DOHH2 (cell line): Measurements from ENCODE around the gene EXOC3.

Experiments used
- H3F3A ChIP-seq: fragments of 200-600 bp; sonication (generic), shearing (Covaris generic); 2 replicates; pipeline ENCODE4 v1.6.0; 2016; ENCODE audit warnings: antibody characterized with exemption, mild to moderate bottlenecking; ENCODE audit not compliant: control insufficient read depth, insufficient read depth
- H3K27ac ChIP-seq: fragments of 200-600 bp; sonication (generic); 2 replicates; pipeline ENCODE4 v1.5.1; 2014; ENCODE audit warnings: low read depth, mild to moderate bottlenecking, low read length, moderate library complexity
- H3K27me3 ChIP-seq: fragments of 200-600 bp; sonication (generic); 2 replicates; pipeline ENCODE4 v1.6.1; 2014; ENCODE audit warnings: mild to moderate bottlenecking, low read length, mixed read lengths; ENCODE audit not compliant: control insufficient read depth
- H3K36me3 ChIP-seq: fragments of 200-600 bp; sonication (generic); 2 replicates; pipeline ENCODE4 v1.6.1; 2014; ENCODE audit warnings: mild to moderate bottlenecking, low read length, moderate library complexity, mixed read lengths; ENCODE audit not compliant: control insufficient read depth
- H3K4me1 ChIP-seq: fragments of 200-600 bp; sonication (generic); 2 replicates; pipeline ENCODE4 v1.6.1; 2014; ENCODE audit warnings: mild to moderate bottlenecking, low read length, mixed read lengths; ENCODE audit not compliant: control insufficient read depth
- H3K4me2 ChIP-seq: fragments of 200-600 bp; sonication (generic); 2 replicates; pipeline ENCODE4 v1.6.0; 2014; ENCODE audit warnings: mild to moderate bottlenecking, low read length, moderate library complexity
- H3K4me3 ChIP-seq: fragments of 200-600 bp; sonication (generic); 2 replicates; pipeline ENCODE4 v1.5.1; 2014; ENCODE audit warnings: mild to moderate bottlenecking, low read length, mixed read lengths
- H3K79me2 ChIP-seq: fragments of 200-600 bp; sonication (generic); 2 replicates; pipeline ENCODE4 v1.6.1; 2014; ENCODE audit warnings: mild to moderate bottlenecking, low read length, mixed read lengths; ENCODE audit not compliant: control insufficient read depth
- H3K9me2 ChIP-seq: fragments of 200-600 bp; sonication (generic); replicated peaks from 2 replicates; pipeline ENCODE4 v1.6.1; 2014; ENCODE audit warnings: mild to moderate bottlenecking, low read length, mixed read lengths; ENCODE audit not compliant: control insufficient read depth
- H3K9me3 ChIP-seq: fragments of 200-600 bp; sonication (generic); 2 replicates; pipeline ENCODE4 v1.6.1; 2014; ENCODE audit warnings: antibody characterized with exemption, low read length, mixed read lengths; ENCODE audit not compliant: control insufficient read depth, insufficient read depth
- H4K20me1 ChIP-seq: fragments of 200-600 bp; sonication (generic); 2 replicates; pipeline ENCODE4 v1.6.0; 2014; ENCODE audit warnings: low read depth, mild to moderate bottlenecking, antibody characterized with exemption, low read length, moderate library complexity; ENCODE audit not compliant: control insufficient read depth, insufficient read depth
- CTCF ChIP-seq: fragments of 200-600 bp; sonication (generic); IDR thresholded peaks from one replicate; pipeline ENCODE4 v1.5.1; 2014; ENCODE audit warnings: antibody characterized with exemption, mild to moderate bottlenecking, low read depth, low read length; ENCODE audit not compliant: poor library complexity, severe bottlenecking
- EZH2phosphoT487 ChIP-seq: fragments of 200-600 bp; sonication (generic); IDR thresholded peaks from 2 replicates; pipeline ENCODE4 v1.6.1; 2017; ENCODE audit warnings: borderline replicate concordance, mild to moderate bottlenecking, antibody characterized with exemption, low read length, moderate library complexity, mixed read lengths

Gene EXOC3

GRCh38 chr5:491856-492155 lies 48.8 kb downstream of the EXOC3 start:
- H4K20me1 ChIP-seq = no peaks in the 10 kb centered on the region
- H3K4me2 ChIP-seq = no peak overlapping the region
- H3K9me3 ChIP-seq = no peaks in the 10 kb centered on the region
- H3K4me1 ChIP-seq = peaks cover 6% of the 10 kb centered on the region
- no peaks in the 10 kb centered on the region for H3K27me3 ChIP-seq
- H3K9me2 ChIP-seq = no peaks in the 10 kb centered on the region
- no peak overlapping the region for H3K27ac ChIP-seq
- H3K4me3 ChIP-seq = no peak overlapping the region
- no peaks in the 10 kb centered on the region for H3F3A ChIP-seq
- no peaks in the 10 kb centered on the region for H3K79me2 ChIP-seq
- H3K36me3 ChIP-seq = no peaks in the 10 kb centered on the region
- TF ChIP-seq CTCF = no peak
- no peak for TF ChIP-seq EZH2phosphoT487

DNA sequence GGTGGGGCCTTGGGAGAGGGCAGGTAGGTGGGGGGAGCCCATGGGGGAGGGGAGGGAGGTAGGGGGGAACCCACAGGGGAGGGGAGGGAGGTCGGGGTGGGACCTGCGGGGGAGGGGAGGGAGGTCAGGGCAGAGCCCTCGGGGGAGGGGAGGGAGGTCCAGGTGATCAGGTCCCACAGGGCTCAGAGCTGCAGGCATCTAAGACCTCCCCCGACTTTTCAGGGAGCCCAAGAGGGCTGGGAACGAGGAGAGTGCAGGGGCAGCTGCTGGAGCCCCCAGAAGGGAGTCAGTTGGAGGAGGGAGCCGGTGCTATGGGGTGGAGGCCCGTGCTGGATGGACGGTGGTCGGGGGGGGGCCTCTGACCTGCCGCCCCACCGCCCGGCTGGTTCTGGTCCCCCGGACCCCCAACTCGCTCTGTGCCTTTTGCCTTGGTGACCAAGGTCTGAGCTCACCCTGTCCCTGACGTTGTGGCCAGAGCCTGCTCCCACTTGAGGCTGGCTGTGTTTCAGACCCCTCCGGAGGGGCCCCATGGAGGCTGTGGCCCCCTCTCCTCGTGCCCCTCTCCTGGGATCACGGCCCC lies 49.4 kb downstream of the EXOC3 start:
- peaks cover 6% of the 10 kb centered on the region for H3K4me1 ChIP-seq
- H3K79me2 ChIP-seq = no peaks in the 10 kb centered on the region
- no peak for TF ChIP-seq CTCF
- no peak for TF ChIP-seq EZH2phosphoT487
- H3K9me2 ChIP-seq = no peaks in the 10 kb centered on the region
- no peak overlapping the region for H3K4me3 ChIP-seq
- H3F3A ChIP-seq = no peaks in the 10 kb centered on the region
- no peaks in the 10 kb centered on the region for H3K9me3 ChIP-seq
- H3K27me3 ChIP-seq = no peaks in the 10 kb centered on the region
- no peaks in the 10 kb centered on the region for H3K36me3 ChIP-seq
- H3K4me2 ChIP-seq = no peak overlapping the region
- no peaks in the 10 kb centered on the region for H4K20me1 ChIP-seq
- no peak overlapping the region for H3K27ac ChIP-seq

- H4K20me1 ChIP-seq = no peaks in the 10 kb centered on the region
- no peak overlapping the region for H3K4me3 ChIP-seq
- no peak overlapping the region for H3K27ac ChIP-seq
- H3F3A ChIP-seq = no peaks in the 10 kb centered on the region
- no peak for TF ChIP-seq CTCF
- TF ChIP-seq EZH2phosphoT487 = no peak
- H3K9me2 ChIP-seq = no peaks in the 10 kb centered on the region
- no peaks in the 10 kb centered on the region for H3K9me3 ChIP-seq
- H3K27me3 ChIP-seq = no peaks in the 10 kb centered on the region
- H3K4me1 ChIP-seq = peaks cover 6% of the 10 kb centered on the region
- H3K79me2 ChIP-seq = no peaks in the 10 kb centered on the region
- no peaks in the 10 kb centered on the region for H3K36me3 ChIP-seq
- H3K4me2 ChIP-seq = no peak overlapping the region
These were observed 50.2 kb downstream of the EXOC3 start for GRCh38 chr5:493119-493701.

GRCh38 chr5:493758-494157 lies 50.8 kb downstream of the EXOC3 start:
- no peaks in the 10 kb centered on the region for H3K27me3 ChIP-seq
- no peaks in the 10 kb centered on the region for H3K9me3 ChIP-seq
- H3K27ac ChIP-seq = no peak overlapping the region
- H3F3A ChIP-seq = no peaks in the 10 kb centered on the region
- H4K20me1 ChIP-seq = no peaks in the 10 kb centered on the region
- H3K4me2 ChIP-seq = no peak overlapping the region
- TF ChIP-seq CTCF (no peak), EZH2phosphoT487 (no peak)
- peaks cover 6% of the 10 kb centered on the region for H3K4me1 ChIP-seq
- H3K79me2 ChIP-seq = no peaks in the 10 kb centered on the region
- H3K36me3 ChIP-seq = no peaks in the 10 kb centered on the region
- H3K4me3 ChIP-seq = no peak overlapping the region
- H3K9me2 ChIP-seq = no peaks in the 10 kb centered on the region
